Uterus (tissue), 2 donors: Measurements from ENCODE around the gene NOL6.

Source experiments
- POLR2A ChIP-seq, 2 donors: fragments of 450-650 bp; IDR thresholded peaks; one replicate each; pipeline ENCODE4 v1.6.1; 2016; ENCODE audit warnings: antibody characterized with exemption in 2 of 2, mild to moderate bottlenecking in 1 of 2, moderate library complexity in 1 of 2
- TF ChIP-seq, protein P1 (sequence below), 4 experiments: fragments of 200-600 bp in 2 of 4; fragments of 450-650 bp in 2 of 4; sonication (generic) in 2 of 4; IDR thresholded peaks; one replicate each; pipeline ENCODE4 v1.5.1; 2016 to 2019; ENCODE audit warnings: antibody characterized with exemption in 4 of 4, mild to moderate bottlenecking in 2 of 4, moderate library complexity in 1 of 4

DNA sequence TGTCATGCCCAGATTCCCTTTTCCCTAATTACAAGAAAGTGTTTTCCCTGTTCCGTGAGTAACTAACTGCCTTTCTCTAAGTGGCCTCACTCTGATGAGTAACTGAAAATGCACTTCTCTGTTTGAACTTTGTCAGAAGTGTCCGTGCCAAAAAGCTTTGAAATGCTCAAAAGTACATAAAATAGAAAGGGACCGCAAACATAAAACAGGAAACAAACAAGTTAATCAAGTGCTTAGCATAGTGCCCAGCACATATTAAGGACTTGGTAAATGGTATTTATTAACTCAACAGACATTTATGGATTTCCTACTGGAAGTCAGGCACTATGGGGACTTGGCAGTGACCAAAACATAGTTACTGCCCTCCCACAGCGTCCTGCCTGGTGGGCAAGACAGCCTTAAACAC lies 48.6 kb downstream of the NOL6 start:
- TF ChIP-seq POLR2A (IDR thresholded peaks at IDR 0.05): no peak
- TF ChIP-seq, protein P1, sequence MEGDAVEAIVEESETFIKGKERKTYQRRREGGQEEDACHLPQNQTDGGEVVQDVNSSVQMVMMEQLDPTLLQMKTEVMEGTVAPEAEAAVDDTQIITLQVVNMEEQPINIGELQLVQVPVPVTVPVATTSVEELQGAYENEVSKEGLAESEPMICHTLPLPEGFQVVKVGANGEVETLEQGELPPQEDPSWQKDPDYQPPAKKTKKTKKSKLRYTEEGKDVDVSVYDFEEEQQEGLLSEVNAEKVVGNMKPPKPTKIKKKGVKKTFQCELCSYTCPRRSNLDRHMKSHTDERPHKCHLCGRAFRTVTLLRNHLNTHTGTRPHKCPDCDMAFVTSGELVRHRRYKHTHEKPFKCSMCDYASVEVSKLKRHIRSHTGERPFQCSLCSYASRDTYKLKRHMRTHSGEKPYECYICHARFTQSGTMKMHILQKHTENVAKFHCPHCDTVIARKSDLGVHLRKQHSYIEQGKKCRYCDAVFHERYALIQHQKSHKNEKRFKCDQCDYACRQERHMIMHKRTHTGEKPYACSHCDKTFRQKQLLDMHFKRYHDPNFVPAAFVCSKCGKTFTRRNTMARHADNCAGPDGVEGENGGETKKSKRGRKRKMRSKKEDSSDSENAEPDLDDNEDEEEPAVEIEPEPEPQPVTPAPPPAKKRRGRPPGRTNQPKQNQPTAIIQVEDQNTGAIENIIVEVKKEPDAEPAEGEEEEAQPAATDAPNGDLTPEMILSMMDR (IDR thresholded peaks at IDR 0.05): no peak
